ENCODE results near the gene KIAA0930. TPM values are rescaled to one million over a fixed set of nuclear protein-coding genes. Genes with fewer than 3 reads are reported as not detected.

KIAA0930 gene
- total and polyA plus RNA-seq, 2 of the 4 experiments (the other 2 are of a cell fraction): 25.3 to 34.1 TPM

DNA sequence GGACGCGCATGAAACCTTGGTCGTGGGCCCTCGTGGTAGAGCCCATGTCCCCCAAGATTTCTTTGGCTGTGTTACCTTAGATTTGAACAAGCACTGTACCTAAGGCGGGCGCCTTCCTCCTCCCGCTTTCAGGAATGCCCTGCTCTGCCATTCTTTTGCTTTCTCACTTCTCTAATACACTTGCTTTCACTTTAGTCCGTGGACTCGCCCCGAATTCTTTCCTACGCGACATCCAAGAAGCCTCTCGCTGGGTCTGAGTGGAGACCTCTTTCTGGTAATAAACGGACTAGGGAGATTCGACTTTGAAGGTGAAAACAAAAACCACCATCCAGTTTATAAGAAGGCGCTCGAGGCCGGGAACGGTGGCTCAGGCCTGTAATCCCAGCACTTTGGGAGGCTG is 78.2 kb downstream of the KIAA0930 start (continued):
- no peak for TF ChIP-seq CEBPB (IDR thresholded peaks at IDR 0.05; ENCODE audit: low read depth, low read length)

- H2BK120ac ChIP-seq (ENCODE audit: low read depth, low read length): peak overlapping the region; percentile 14; the same call in 1 of the 2 replicates
- no peak overlapping the region for H2AFZ ChIP-seq (replicated peaks; ENCODE audit: low read length, poor library complexity)
- no peak overlapping the region for H3K4me3 ChIP-seq (ENCODE audit: insufficient read depth, low read depth, low read length)
- ATAC-seq (ENCODE audit: low read depth) (no peak), DNase-seq (peak; percentile 38)
- peak overlapping the region; percentile 65; the same call in 1 of the 2 replicates for H3K27ac ChIP-seq (ENCODE audit: insufficient read depth, low read length)
- H3K56ac ChIP-seq (ENCODE audit: extremely low read depth, insufficient read depth, low read length): no peak overlapping the region
- TF ChIP-seq, protein P1, sequence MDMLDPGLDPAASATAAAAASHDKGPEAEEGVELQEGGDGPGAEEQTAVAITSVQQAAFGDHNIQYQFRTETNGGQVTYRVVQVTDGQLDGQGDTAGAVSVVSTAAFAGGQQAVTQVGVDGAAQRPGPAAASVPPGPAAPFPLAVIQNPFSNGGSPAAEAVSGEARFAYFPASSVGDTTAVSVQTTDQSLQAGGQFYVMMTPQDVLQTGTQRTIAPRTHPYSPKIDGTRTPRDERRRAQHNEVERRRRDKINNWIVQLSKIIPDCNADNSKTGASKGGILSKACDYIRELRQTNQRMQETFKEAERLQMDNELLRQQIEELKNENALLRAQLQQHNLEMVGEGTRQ (IDR thresholded peaks at IDR 0.05; ENCODE audit: low read depth, low read length): no peak
- no peak for TF ChIP-seq FOS (IDR thresholded peaks at IDR 0.05; ENCODE audit: low read depth, low read length)
- TF ChIP-seq RFX5 (IDR thresholded peaks at IDR 0.05; ENCODE audit: low read depth, low read length): no peak
- TF ChIP-seq NFE2L2 (IDR thresholded peaks at IDR 0.05; ENCODE audit: low read depth, low read length): no peak
- TF ChIP-seq SMC3 (IDR thresholded peaks at IDR 0.05; ENCODE audit: low read depth, low read length): no peak
- no peak for TF ChIP-seq MAFK (IDR thresholded peaks at IDR 0.05; ENCODE audit: low read depth, low read length)
- 0 out of 2 replicates have a peak, but pooled peaks have one; percentile 6 for TF ChIP-seq CTCF (conservative IDR thresholded peaks at IDR 0.05; ENCODE audit: low read depth, low read length)
- no peak for TF ChIP-seq MXI1 (IDR thresholded peaks at IDR 0.05; ENCODE audit: borderline replicate concordance, low read depth, low read length)
- peak overlapping the region; percentile 89 for H2BK20ac ChIP-seq (ENCODE audit: low read depth, low read length)
- H2AK9ac ChIP-seq (replicated peaks; ENCODE audit: low read depth, low read length, poor library complexity): no peak overlapping the region
- H4K8ac ChIP-seq (ENCODE audit: low read depth in 2 of 2, low read length in 2 of 2): peak overlapping the region in 1 of 2 experiments; percentile 68; a peak in 2 of 4 replicates
- peaks cover 8% of the 10 kb centered on the region for H3K36me3 ChIP-seq (ENCODE audit: control insufficient read depth, insufficient read depth, low read length)
- peak overlapping the region; percentile 61 for H2BK5ac ChIP-seq (ENCODE audit: low read depth, low read length, poor library complexity, severe bottlenecking)
- H4K5ac ChIP-seq (ENCODE audit: low read depth, low read length): peak overlapping the region; percentile 54
- H3K79me1 ChIP-seq (ENCODE audit: low read depth in 1 of 2, low read length in 2 of 2): peaks cover 29 to 70% of the 10 kb centered on the region in 2 experiments; a peak in 3 of 4 replicates
- peak overlapping the region; percentile 21; the same call in 1 of the 2 replicates for H2AK5ac ChIP-seq (ENCODE audit: low read depth, low read length)
- 0 out of 2 replicates have a peak overlapping the region, but pooled peaks have one; percentile 19 for H3K14ac ChIP-seq (replicated peaks; ENCODE audit: low read depth, low read length)
- H3K9me1 ChIP-seq (ENCODE audit: insufficient read depth, low read length): peaks cover 19% of the 10 kb centered on the region
- H3K4me2 ChIP-seq (ENCODE audit: low read depth, low read length): peak overlapping the region; percentile 27; the same call in 1 of the 2 replicates
- 0 out of 3 replicates have a peak overlapping the region, but pooled peaks have one; percentile 61 for H2BK15ac ChIP-seq (ENCODE audit: low read depth, low read length)
- H3K23ac ChIP-seq (ENCODE audit: low read depth, low read length): 0 out of 2 replicates have a peak overlapping the region, but pooled peaks have one; percentile 66
- no peak overlapping the region for H3K9ac ChIP-seq (ENCODE audit: low read depth, low read length)
- in situ Hi-C loops (cut with MboI; ENCODE audit: low sequenced_read_pairs) (no loop called here), dilution Hi-C loops (cut with HindIII; ENCODE audit: low sequenced_read_pairs, unreplicated experiment) (no loop called here), intact Hi-C loops (cut with micrococcal nuclease) (loop anchor here (1.0 kb wide), 1 partner anchor 55 kb away; no protein-coding TSS in a partner anchor)
- H4K20me1 ChIP-seq (ENCODE audit: insufficient read depth, low read length): no peaks in the 10 kb centered on the region; the same call in 1 of the 2 replicates
- H3K27me3 ChIP-seq (ENCODE audit: control insufficient read depth, insufficient read depth, low read length): no peaks in the 10 kb centered on the region
- H3K4me1 ChIP-seq (ENCODE audit: control insufficient read depth, insufficient read depth, low read length): peaks cover 18% of the 10 kb centered on the region
- H4K91ac ChIP-seq (ENCODE audit: insufficient read depth, low read depth, low read length): peak overlapping the region; percentile 39
- H3K4ac ChIP-seq (ENCODE audit: low read depth, low read length): peak overlapping the region; percentile 29; the same call in 1 of the 2 replicates
- POLR2A ChIA-PET (ENCODE audit: unreplicated experiment): no interaction called here
- no peaks in the 10 kb centered on the region for H3K9me3 ChIP-seq (ENCODE audit: control insufficient read depth, insufficient read depth, low read length)
- CTCF ChIA-PET: interaction anchor here (0.6 to 0.8 kb wide), 2 partner anchors 18 to 218 kb away, joined by 3 to 4 read pairs; no protein-coding TSS in a partner anchor
- peak overlapping the region; percentile 66 for H3K18ac ChIP-seq (ENCODE audit: low read depth, low read length)
- BruUV-seq (replicated peaks): no TSS peak
- WGBS, 2 experiments (ENCODE audit: extremely low coverage in 2 of 2, insufficient read length in 1 of 2): no CpG with 5 or more reads among the region's 5 CpGs
These were observed 80.8 kb downstream of the KIAA0930 start for GRCh38 chr22:45159652-45160462.
